Retina (tissue), 1 donor: ENCODE measurements around the gene SCAF4.
"Not testable (repeated sequence)": the region's sequence is repeated elsewhere in the genome, so short reads cannot be mapped to it uniquely, and the experiment has no call there.

Experiments
- DNase-seq: peaks from one replicate; pipeline ENCODE4 v3.0.0-alpha.2; 2016

The SCAF4 gene

GRCh38 chr21:31737586-31738397, 5.9 kb upstream of the SCAF4 start:
- DNase-seq, result not testable (repeated sequence)

- no peak for DNase-seq
Observed at GRCh38 chr21:31735511-31735992, 3.6 kb upstream of the SCAF4 start.

- DNase-seq, result peak; percentile 55
Observed at GRCh38 chr21:31733551-31734149, 1.7 kb upstream of the SCAF4 start.

GRCh38 chr21:31732597-31733550, 956 bp upstream of the SCAF4 start:
- no peak for DNase-seq

GRCh38 chr21:31731056-31731856, 662 bp downstream of the SCAF4 start:
- DNase-seq, result peak; percentile 60

- DNase-seq, result no peak
Observed at GRCh38 chr21:31730712-31731055, 1.2 kb downstream of the SCAF4 start.

- no peak for DNase-seq
Observed at GRCh38 chr21:31729622-31730343, 2.1 kb downstream of the SCAF4 start.

GRCh38 chr21:31728952-31729351, 3.0 kb downstream of the SCAF4 start:
- no peak for DNase-seq

GRCh38 chr21:31728191-31728590, 3.7 kb downstream of the SCAF4 start:
- DNase-seq, result no peak

GRCh38 chr21:31727181-31727580, 4.7 kb downstream of the SCAF4 start:
- DNase-seq, result no peak

GRCh38 chr21:31726407-31726806, 5.5 kb downstream of the SCAF4 start:
- DNase-seq, result no peak

- no peak for DNase-seq
Observed at GRCh38 chr21:31725202-31725839, 6.6 kb downstream of the SCAF4 start.

GRCh38 chr21:31724552-31724951, 7.4 kb downstream of the SCAF4 start:
- DNase-seq, result no peak

GRCh38 chr21:31721381-31721780, 10.5 kb downstream of the SCAF4 start:
- DNase-seq, result no peak

GRCh38 chr21:31720739-31721138, 11.2 kb downstream of the SCAF4 start:
- no peak for DNase-seq

- no peak for DNase-seq
Observed at GRCh38 chr21:31720330-31720729, 11.6 kb downstream of the SCAF4 start.

- no peak for DNase-seq
Observed at GRCh38 chr21:31716106-31716505, 15.8 kb downstream of the SCAF4 start.

GRCh38 chr21:31714741-31715365, 17.1 kb downstream of the SCAF4 start:
- DNase-seq, result no peak

- DNase-seq, result no peak
Observed at GRCh38 chr21:31713973-31714740, 17.8 kb downstream of the SCAF4 start.

GRCh38 chr21:31713115-31713514, 18.8 kb downstream of the SCAF4 start:
- no peak for DNase-seq
